Skin of body (tissue), 2 donors: Measurements from ENCODE around the gene ZNF138. TPM values are rescaled to one million over a fixed set of nuclear protein-coding genes. Genes with fewer than 3 reads are reported as not detected.
"Not testable (repeated sequence)": the region's sequence is repeated elsewhere in the genome, so short reads cannot be mapped to it uniquely, and the experiment has no call there.

Experiments
- DNase-seq: peaks from one replicate; lab custom pipeline; 2025; lab: John Stamatoyannopoulos, UW
- total RNA-seq: library from RNA; depleted of rRNA; stranded (reverse); fragments of >200 nt; gene quantifications from one replicate; pipeline ENCODE4 v1.2.3, GENCODE V29; 2014

The ZNF138 gene
- total RNA-seq, 1 donor from 2014 or later = 16.0 TPM

GRCh38 chr7:64838051-64838450 is 43.8 kb downstream of the ZNF138 start:
- not testable (repeated sequence) for DNase-seq

- no peak for DNase-seq
Observed at GRCh38 chr7:64838691-64839090, 44.5 kb downstream of the ZNF138 start.

GRCh38 chr7:64839910-64840309 is 45.7 kb downstream of the ZNF138 start:
- no peak for DNase-seq

- DNase-seq = no peak
Observed at GRCh38 chr7:64849250-64849923, 55.2 kb downstream of the ZNF138 start.

- DNase-seq = no peak
Observed at GRCh38 chr7:64849924-64850499, 55.8 kb downstream of the ZNF138 start.

GRCh38 chr7:64853679-64854078 is 59.5 kb downstream of the ZNF138 start:
- no peak for DNase-seq

- no peak for DNase-seq
Observed at GRCh38 chr7:64854969-64855368, 60.7 kb downstream of the ZNF138 start.

GRCh38 chr7:64863021-64863420 is 68.8 kb downstream of the ZNF138 start:
- no peak for DNase-seq

GRCh38 chr7:64863530-64863929 is 69.3 kb downstream of the ZNF138 start:
- not testable (repeated sequence) for DNase-seq

GRCh38 chr7:64863969-64864368 is 69.7 kb downstream of the ZNF138 start:
- no peak for DNase-seq

- no peak for DNase-seq
Observed at GRCh38 chr7:64867863-64868440, 73.7 kb downstream of the ZNF138 start.

GRCh38 chr7:64868499-64868898 is 74.3 kb downstream of the ZNF138 start:
- DNase-seq = no peak

GRCh38 chr7:64869121-64869725 is 75.0 kb downstream of the ZNF138 start:
- DNase-seq = no peak

- DNase-seq = no peak
Observed at GRCh38 chr7:64869912-64870562, 75.8 kb downstream of the ZNF138 start.

GRCh38 chr7:64870656-64871055 is 76.4 kb downstream of the ZNF138 start:
- DNase-seq = no peak

GRCh38 chr7:64871761-64872160 is 77.5 kb downstream of the ZNF138 start:
- DNase-seq = no peak

- DNase-seq = no peak
Observed at GRCh38 chr7:64872351-64873154, 78.3 kb downstream of the ZNF138 start.

GRCh38 chr7:64873155-64873500 is 78.9 kb downstream of the ZNF138 start:
- DNase-seq = no peak

GRCh38 chr7:64873517-64873916 is 79.3 kb downstream of the ZNF138 start:
- no peak for DNase-seq

- no peak for DNase-seq
Observed at GRCh38 chr7:64874114-64874513, 79.9 kb downstream of the ZNF138 start.

GRCh38 chr7:64874562-64875250 is 80.5 kb downstream of the ZNF138 start:
- no peak for DNase-seq
